ENCODE data around the gene ICOSLG.
"Not testable (repeated sequence)": the region's sequence is repeated elsewhere in the genome, so short reads cannot be mapped to it uniquely, and the experiment has no call there.

Gene ICOSLG, protein sequence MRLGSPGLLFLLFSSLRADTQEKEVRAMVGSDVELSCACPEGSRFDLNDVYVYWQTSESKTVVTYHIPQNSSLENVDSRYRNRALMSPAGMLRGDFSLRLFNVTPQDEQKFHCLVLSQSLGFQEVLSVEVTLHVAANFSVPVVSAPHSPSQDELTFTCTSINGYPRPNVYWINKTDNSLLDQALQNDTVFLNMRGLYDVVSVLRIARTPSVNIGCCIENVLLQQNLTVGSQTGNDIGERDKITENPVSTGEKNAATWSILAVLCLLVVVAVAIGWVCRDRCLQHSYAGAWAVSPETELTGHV

DNA sequence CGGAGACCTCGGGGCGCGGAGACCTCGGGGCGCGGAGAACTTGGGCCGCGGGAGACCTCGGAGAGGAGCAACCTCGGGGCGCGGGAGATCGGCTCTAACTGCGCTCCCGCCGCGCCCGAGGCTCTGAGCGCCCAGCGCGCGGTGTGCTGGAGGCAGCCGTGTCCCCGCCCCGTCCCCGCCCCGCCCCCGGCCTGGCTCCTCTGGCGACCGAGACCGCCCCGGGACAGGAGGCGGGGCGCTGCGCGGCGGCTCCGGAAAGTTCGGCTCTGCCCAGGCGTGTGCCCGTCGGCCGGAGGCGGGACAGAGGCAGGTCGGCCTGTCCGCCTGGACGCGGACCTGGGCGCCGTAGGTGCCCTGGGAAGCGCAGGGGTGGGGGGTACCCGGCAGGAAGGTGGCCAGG, at the start of gene ICOSLG:
ICOSLG (minus strand) TSS at position 102 of the 400 bp plus-strand sequence. CDS start 126 bp downstream, outside the sequence.
- DNase-seq: not testable (repeated sequence)

DNA sequence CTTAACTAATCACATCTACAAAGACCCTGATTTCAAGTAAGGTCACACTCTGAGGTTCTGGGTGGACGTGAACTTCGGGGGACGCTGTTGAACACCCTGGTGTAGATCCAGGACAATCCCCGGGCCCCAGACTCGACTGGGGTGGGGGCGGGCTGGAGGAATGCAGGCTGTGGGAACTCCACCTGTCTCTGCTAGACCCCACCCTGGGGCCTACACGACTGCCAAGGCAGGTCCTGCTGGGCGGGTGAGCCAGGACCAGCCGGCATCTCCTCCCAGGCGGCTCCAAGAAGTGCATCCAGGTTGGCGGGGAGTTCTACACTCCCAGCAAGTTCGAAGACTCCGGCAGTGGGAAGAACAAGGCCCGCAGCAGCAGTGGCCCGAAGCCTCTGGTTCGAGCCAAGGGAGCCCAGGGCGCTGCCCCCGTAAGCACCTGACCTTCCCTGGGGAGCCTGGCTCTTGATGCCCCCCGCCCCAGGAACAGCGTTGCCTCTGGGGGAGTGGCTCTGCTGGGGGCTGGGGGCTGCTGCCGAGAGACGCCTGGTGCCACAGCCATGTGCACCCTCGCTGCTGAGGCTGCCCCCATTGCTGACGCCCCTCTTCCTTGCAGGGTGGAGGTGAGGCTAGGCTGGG, 48.8 kb upstream of the ICOSLG start:
- DNase-seq: no peak

DNA sequence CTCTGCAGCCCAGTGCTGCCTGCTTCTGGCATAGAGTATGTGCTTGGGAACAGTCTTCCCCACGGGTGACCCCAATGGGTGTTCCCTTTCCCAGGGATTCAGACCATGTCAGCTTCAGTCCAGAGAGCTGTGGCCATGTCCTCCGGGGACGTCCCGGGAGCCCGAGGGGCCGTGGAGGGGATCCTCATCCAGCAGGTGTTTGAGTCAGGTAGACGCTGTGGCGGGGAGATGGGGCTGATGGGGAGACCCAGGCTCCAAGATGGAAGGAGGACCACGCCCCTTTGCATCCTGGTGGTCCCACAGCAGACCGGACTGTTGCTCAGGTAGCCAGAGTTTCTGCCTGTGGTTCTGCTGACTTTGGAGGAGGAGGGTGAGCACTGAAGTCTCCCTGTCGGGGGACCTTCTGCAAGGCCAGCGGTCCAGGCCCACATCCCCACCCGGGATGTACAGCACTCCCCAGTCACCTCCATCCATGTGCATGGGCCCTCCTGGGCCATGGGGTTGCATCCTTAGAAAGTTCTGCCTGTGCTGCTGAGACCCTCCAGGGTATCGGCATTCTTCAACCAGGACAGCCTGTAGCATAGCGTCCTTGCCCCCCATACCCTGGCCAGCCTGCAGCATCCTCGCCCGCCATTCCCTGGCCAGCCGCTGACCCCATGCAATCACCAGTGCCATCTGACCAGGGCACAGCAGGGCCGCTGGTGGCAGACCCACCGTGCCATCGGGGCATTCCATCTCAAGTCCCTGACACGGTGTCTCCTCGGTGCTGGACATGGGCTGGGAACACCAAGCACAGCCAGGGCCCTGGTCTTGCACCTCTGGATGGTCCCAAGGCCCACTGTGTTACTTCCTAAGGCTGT, 47.7 kb upstream of the ICOSLG start:
- DNase-seq: no peak

DNA sequence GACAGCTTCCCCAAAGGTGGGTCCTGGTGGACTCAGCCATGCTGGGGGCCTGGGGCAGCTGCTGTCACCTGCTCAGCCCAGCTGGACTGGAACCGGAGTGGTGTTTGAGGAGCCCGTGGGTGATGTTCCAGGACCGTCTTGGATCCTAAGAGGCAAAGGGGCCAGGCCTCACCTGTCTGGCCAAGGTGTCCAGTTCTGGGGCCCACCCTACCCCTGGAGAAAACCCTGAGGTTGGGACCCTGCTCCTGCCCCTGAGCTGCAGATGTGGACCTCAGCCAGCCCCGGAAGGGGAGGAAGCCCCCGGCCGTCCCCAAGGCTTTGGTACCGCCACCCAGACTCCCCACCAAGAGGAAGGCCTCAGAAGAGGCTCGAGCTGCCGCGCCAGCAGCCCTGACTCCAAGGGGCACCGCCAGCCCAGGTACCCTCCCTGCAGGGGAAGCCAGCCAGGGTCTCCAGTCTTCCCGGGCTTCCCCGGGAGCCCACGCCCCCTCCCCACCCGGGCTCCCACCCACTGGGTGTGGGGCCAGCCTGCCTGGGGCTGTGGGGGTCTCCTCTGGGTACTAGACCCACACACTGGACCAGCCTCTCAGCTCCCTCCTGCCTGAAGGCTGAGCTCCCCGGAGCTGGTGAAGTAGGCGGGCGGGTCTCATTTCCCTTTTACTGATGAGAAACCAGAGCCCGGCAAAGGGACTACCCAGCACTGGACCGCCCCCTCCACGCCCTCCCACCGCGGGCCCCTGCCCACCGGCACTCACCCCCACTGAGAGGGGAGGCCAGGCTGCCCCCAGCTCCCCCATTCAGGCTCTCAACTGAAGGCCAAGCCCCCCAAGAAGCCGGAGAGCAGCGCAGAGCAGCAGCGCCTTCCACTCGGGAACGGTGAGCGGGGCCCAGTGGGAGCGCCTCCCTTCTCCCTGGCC, 46.2 kb upstream of the ICOSLG start:
- peak; percentile 7 for DNase-seq

DNA sequence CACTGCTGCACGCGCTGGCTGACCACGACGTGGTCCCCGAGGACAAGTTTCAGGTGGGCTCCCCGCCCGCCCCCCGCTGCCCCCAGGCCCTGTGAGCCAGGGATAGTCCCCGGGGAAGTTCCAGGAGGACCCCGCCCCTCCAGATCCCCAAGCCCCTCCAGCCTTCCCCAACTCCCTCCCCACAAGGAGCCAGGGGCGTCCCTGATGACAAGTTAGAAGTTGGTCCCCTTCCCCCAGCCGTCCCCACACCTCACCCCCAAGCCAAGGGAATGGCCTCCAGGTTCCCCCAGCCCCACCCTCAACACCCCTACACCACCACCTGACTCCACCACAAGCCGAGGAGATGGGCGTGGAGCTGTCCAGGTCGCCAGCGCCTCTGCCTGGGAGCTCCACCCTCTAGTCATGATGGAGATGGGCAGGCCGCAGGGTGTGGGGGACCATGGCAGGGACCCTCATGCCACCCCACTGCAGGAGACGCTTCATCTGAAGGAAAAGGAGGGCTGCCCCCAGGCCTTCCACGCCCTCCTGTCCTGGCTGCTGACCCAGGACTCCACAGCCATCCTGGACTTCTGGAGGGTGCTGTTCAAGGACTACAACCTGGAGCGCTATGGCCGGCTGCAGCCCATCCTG, 45.5 kb upstream of the ICOSLG start:
- peak; percentile 1 for DNase-seq

DNA sequence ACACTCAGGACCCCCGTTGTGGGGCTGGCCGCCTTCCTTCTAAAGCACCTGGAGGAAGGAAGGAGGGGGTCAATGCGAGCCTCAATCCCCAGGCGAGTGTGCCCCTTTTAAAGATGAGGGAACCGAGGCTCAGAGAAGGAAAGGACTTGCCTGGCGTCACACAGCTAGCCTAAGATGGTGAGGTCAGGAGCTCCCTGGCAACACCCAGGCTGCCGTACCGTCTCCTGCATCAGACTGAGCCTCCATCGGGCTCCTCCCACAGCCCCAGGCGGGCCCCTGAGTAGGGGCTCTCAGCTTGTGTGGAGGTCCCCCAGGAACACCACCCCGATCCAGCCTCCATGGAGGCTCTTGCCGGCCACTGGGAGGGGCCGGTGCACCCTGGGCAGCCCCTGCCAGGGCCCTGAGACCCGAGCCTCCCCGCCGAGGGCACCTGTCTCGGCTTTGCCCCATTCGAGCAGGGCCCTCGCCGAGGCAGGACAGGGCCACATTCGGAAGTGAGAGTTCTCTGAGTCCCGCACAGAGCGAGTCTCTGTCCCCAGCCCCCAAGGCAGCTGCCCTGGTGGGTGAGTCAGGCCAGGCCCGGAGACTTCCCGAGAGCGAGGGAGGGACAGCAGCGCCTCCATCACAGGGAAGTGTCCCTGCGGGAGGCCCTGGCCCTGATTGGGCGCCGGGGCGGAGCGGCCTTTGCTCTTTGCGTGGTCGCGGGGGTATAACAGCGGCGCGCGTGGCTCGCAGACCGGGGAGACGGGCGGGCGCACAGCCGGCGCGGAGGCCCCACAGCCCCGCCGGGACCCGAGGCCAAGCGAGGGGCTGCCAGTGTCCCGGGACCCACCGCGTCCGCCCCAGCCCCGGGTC, 44.6 kb upstream of the ICOSLG start, which contains the start of gene AIRE:
AIRE (plus strand) TSS at position 739 of the 855 bp plus-strand sequence. CDS start 131 bp downstream, outside the sequence.
- peak; percentile 57 for DNase-seq

DNA sequence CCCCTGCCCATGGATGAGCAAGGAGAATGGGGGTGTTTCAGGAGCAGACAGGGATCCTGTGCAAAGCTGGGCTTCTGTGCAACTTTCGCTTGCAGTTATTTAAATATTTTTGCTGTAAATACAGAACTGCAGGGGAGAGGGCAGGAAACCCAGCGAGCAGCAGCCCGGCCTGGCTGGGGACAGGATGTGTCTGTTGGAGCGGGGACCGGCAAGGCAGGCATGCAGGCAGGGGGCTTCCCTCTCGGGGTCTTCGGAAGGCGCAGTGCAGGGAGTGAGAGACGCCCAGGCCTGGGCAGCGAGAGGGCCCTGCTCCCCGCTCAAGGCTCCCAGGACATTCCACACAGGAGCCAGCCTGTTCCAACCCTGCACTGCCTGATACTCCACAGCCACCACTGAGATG, 43.2 kb upstream of the ICOSLG start:
- DNase-seq: no peak

DNA sequence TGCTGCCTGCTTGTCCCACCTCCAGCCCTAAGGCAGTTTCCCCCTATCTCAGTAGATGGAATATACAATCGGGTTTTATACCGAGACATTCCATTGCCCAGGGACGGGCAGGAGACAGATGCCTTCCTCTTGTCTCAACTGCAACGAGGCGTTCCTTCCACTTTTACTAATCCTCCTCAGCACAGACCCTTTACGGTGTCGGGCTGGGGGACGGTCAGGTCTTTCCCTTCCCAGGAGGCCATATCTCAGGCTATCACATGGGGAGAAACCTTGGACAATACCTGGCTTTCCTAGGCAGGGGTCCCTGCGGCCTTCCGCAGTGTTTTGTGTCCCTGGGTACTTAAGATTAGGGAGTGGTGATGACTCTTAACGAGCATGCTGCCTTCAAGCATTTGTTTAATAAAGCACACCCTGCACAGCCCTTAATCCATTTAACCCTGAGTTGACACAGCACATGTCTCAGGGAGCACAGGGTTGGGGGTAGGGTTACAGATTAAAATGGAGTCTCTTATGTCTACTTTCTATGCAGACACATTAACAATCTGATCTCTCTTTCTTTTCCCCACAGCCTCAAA, 42.6 kb upstream of the ICOSLG start:
- DNase-seq: not testable (repeated sequence)

DNA sequence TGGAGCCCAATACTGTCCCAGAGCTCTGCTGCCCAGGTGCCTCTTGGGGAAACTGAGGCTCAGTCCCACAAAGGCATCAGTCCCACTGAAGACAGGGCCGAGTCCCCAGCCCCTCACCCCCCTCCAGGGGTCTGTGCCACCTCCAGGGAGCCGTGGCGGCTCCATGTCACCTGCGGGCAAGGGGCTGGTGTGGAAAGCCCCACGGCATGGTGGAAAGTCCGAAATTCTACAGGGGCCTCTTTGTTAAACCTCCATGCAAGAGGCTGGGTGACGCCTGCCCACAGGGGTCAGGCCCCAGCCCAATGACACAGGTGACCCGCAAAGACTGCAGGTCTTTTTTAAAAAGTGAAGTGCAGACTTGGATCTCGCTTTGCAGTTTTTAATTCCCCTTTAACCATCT, 41.6 kb upstream of the ICOSLG start:
- no peak for DNase-seq

DNA sequence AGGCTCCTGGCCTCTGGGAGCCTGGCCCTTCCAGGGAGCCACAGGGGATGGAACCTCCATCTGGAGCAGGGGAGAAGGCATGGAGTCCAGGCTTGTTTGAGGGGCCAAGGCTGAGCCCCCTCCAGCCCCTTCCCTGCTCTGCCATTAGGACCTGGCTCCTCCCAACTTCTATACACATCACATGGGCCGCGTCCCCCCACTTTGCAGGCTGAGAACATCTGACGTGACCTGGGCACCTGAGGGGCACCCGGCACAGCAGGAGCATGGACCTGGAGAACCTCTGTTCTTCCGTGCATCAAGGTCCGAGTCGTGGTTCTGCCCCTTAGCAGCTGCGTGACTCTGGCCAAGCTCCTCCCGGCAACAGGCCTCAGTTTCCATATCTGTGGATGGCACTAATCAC, 41.1 kb upstream of the ICOSLG start:
- no peak for DNase-seq

DNA sequence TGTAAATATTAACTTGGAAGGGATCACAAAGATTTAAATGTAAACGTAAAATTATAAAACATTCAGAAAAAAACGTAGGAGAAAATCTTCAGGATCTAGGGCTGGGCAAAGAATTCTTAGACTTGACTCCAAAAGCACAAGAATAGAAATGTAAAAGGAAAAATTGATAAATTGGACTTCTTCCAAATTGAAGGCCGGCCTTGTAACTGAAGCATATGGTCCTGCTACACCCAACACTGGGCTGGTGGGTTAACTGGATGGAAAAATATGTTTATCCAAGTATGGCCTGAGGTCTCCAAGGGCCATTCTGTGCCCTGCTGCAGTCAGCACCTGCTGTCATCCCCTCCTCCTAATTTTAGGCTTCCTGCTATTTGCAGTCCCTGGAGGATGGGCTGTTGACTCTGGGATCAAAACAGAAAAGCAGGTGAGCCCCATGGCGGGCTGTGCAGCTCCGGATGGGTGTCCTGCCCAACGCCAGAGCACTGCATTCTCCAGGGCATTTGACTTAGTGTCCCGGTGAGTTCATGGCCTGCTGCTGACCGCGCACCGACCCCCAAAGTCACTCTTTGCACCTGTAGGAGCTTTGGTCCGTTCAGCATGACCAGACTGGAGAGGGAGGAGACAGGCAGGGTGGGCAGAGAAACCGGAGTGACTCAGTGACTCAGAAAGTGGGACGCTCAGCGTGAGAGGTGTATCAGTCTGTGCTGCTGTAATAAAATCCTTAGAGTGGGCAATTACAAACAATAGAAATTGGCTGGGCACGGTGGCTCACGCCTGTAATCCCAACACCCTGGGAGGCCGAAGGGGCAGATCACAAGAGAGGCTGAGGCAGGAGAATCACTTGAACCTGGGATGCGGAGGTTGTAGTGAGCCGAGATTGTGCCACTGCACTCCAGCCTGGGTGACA, 38.9 kb upstream of the ICOSLG start:
- no peak for DNase-seq

DNA sequence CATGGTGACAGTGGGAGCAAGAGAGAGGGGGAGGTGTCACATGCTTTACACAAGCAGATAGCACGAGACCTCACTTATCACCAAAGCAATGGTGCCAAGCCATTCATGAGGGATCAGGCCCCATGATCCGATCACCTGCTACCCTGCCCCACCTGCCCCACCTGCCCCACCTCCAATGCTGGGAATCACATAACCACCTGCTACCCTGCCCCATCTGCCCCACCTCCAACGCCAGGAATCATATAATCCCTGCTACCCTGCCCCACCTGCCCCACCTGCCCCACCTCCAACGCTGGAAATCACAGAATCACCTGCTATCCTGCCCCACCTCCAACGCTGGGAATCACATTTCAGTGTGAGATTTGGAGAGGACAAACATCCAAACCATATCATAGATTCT, 34.3 kb upstream of the ICOSLG start:
- no peak for DNase-seq

DNA sequence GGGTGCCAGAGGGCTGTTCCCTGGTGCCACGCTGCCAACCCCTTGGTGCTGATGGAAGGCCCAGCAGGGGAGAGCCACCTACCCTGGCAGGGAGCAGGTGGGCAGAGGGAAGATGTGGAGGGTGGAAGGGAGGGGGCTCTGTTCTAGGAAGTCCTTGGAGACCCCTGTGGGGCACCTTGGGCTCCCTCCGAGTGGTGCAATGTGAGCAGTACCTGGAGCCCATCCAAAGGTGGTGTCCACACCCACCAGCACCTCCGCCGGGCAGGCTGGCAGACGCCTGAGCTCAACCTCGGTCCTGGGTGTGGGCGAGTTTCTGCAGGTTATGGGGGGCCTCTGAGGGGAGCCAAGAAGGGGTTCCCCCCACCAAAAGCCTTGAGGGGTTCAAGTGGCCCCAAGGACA, 32.3 kb upstream of the ICOSLG start:
- no peak for DNase-seq

DNA sequence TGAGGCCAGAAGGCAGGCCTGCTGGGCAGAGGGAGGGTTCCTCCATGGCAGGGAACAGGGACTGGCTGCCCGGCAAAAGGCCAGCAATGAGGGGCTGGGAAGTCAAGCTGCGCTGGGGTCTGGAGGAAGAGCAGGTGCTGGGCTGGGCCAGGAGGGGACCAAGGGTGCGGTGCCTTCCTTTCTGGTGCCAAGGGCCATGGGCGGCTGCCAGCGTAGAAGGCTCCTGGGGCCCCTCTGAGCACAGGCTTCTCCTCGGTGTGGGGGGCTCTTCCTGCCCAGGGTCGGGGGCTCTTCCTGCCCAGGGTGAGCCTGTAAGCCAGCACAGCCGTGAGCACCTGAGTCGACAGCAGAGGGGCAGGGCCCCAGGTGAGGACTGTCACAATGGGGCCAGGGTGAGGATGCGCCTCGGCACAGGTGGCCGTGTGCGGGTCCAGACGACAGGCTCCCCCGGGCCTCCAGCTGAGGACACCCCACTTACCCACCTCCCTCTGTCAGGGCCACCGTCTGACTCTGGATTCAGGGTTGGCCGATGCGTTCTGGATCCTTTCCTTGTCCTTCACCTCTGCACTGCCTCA, 31.6 kb upstream of the ICOSLG start:
- no peak for DNase-seq

DNA sequence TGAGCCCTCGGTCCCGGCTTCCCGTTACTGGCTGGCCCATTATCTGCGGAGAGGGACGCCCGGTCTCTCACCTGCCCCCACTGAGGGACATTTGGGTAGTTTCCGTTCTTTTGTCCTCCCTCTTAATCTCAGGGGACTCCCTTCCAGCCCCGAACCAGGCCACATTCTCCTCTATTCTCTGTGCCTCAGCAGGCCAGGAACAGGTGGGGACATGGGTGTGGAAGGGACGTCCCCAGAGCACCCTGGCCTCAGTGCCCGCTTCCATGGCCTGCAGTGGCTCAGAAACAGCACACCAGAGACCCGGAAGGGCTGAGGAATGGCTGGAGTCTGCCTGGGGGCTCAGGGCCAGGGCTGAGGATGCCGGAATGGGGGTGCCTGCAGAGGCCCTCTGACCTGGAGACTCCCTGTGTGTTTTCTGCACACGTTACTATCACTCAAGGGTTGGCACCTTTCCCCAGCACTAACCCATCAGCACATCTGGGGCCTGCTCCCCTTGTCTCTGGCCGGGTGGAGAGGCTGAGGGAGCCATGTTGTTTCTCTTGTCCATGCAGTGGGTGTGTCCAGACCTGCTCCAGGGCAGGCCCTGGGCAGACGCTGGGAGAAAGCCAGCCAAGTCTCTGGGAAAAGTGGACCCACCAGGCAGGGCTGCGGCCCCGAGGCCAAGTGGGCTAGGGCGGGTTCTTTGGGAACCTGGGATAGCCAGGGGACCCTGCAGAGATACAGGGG, 31.0 kb upstream of the ICOSLG start:
- no peak for DNase-seq

DNA sequence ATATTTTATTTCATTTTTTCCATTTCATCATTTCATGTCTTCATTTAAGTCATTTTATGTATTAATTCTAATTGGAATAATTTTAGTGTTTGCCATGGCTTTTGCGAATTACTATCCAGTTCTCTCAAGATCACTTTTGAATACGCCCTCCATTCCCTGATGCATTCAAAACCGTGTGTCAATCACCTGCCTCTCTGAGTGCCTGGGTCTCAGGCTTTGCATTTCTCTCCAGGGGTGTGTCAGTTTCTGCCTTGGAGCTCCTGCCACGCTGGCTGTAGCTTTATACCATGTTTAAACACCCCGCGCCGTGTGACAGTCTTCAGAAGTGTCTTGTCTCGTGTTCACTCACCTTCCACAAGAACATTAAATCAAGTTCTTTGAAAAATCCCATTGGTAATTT, 28.3 kb upstream of the ICOSLG start:
- no peak for DNase-seq

DNA sequence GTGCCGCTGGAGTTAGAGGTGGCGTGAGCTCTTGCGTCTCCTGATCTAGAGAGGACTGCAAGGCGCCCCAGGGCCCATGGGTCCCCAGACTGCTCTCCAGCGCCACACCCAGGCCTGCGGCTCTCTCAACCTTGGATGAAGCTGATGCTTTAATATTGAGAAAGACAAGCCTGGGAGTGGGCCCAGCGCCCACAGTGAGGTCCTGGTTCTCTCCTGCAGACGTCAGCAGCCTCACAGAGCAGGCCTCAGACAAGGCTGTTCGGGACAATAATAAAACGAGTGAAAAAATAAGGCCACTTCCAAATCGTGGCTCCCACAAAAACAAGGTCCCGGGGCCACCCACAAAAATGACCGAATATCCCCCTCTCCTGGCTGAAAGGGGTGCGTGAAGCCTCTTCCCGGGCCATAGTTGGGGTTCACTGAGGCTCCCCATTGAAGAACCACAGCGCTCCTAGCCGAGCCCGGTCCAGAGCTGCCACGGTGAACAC, 27.0 kb upstream of the ICOSLG start:
- DNase-seq: no peak

DNA sequence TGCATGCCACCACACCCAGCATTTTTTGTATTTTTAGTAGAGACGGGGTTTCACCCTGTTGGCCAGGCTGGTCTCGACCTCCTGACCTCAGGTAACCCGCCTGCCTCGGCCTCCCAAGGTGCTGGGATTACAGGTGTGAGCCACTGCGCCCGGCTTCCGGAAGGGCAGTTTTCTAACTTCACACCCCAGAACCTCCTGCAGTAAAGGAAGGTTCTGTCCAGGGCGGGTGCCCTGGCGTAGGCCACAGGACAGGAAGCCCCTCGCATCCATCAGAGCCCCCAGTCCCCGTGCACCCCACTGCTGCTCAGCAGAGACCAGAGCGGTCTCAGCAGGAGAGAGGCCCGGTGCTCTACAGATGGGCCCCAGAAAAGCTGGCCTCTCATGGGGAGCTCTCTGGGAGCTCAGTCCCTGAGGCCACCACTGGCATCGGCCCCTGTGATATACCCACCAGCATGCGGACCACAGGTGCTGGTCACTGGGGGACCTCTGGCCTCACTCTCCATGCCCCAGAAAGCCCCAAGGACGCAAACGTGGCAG, 25.1 kb upstream of the ICOSLG start:
- no peak for DNase-seq

Data from retina (tissue), 1 donor.